Natural killer cell (primary cell): ENCODE measurements around the gene MAPK12. TPM values are rescaled to one million over a fixed set of nuclear protein-coding genes. Genes with fewer than 3 reads are reported as not detected.
"Not testable (repeated sequence)": the region's sequence is repeated elsewhere in the genome, so short reads cannot be mapped to it uniquely, and the experiment has no call there.

Source experiments
- ATAC-seq, 3 donors: fragments of 150-1000 bp in 2 of 3; fragments of 200-7000 bp in 1 of 3; cut with Tn5 transposase; 1 replicate in 1 of 3; 2 replicates in 2 of 3; pipeline ENCODE4 v1.10.0; 2021; ENCODE audit warnings: mild to moderate bottlenecking in 2 of 3, moderate library complexity in 2 of 3
- DNase-seq, 2 donors: peaks; one replicate each; pipeline versions ENCODE4 v3.0.0 to v3.0.0-alpha.2; 2013 to 2021; ENCODE audit warnings: mixed read lengths in 1 of 2
- H3K27ac ChIP-seq: one replicate; pipeline ENCODE4 v1.5.1; 2013; ENCODE audit warnings: mild to moderate bottlenecking, low read length
- H3K27me3 ChIP-seq: one replicate; pipeline ENCODE4 v1.6.1; 2013; ENCODE audit warnings: low read length; ENCODE audit not compliant: control insufficient read depth, insufficient read depth
- H3K36me3 ChIP-seq: one replicate; pipeline ENCODE4 v1.6.1; 2013; ENCODE audit warnings: low read length; ENCODE audit not compliant: control insufficient read depth, insufficient read depth
- H3K4me1 ChIP-seq: one replicate; pipeline ENCODE4 v1.6.1; 2013; ENCODE audit warnings: low read length; ENCODE audit not compliant: control insufficient read depth, insufficient read depth
- H3K4me3 ChIP-seq: one replicate; pipeline ENCODE4 v1.5.1; 2013; ENCODE audit warnings: low read length
- H3K9me3 ChIP-seq: one replicate; pipeline ENCODE4 v1.6.1; 2013; ENCODE audit warnings: low read length; ENCODE audit not compliant: control insufficient read depth, insufficient read depth
- H3K27ac Mint-ChIP-seq, 2 donors: one replicate each; pipeline ENCODE4 v1.8.0; 2022; ENCODE audit warnings: mild to moderate bottlenecking in 2 of 2, mixed read lengths in 2 of 2, moderate library complexity in 1 of 2
- H3K27me3 Mint-ChIP-seq, 2 donors: one replicate each; pipeline ENCODE4 v1.8.0; 2022; ENCODE audit warnings: low read depth in 2 of 2, mixed read lengths in 2 of 2
- H3K36me3 Mint-ChIP-seq: one replicate; pipeline ENCODE4 v1.8.0; 2022; ENCODE audit warnings: mixed read lengths
- H3K4me1 Mint-ChIP-seq, 2 donors: one replicate each; pipeline ENCODE4 v1.8.0; 2022; ENCODE audit warnings: mixed read lengths in 2 of 2
- H3K4me3 Mint-ChIP-seq: one replicate; pipeline ENCODE4 v1.8.0; 2022; ENCODE audit warnings: mild to moderate bottlenecking, moderate library complexity, mixed read lengths
- H3K9me3 Mint-ChIP-seq, 2 donors: one replicate each; pipeline ENCODE4 v1.8.0; 2022; ENCODE audit warnings: mixed read lengths in 2 of 2
- CTCF ChIP-seq: fragments of 200-600 bp; IDR thresholded peaks from one replicate; pipeline ENCODE4 v1.8.0; 2022; ENCODE audit warnings: antibody characterized with exemption
- WGBS: methylation state at CpG from one replicate; pipeline ENCODE4 v1.1.7; 2013; ENCODE audit warnings: missing lambda C conversion rate; ENCODE audit not compliant: insufficient coverage; 5-methylcytosine and 5-hydroxymethylcytosine counted together
- intact Hi-C: fragments of 100-400 bp; cut with micrococcal nuclease; formaldehyde crosslinking; loops from one replicate; pipeline ENCODE4 v1.14.2; 2022
- total RNA-seq, 4 donors: library from RNA; stranded (reverse); fragments of 120-200 nt in 1 of 4; gene quantifications; one replicate each; pipeline versions ENCODE4 v1.2.3 to v1.2.4, GENCODE V29; 2013 to 2022

The MAPK12 gene
- total RNA-seq, 3 donors from 2014 or later (not counting 1 experiment from before 2014, with no cell fraction given): 2.2 to 2.5 (median 2.4) TPM

- peaks cover 4 to 14% of the 10 kb centered on the region in 2 donors for H3K4me1 Mint-ChIP-seq
- 37% methylated on average over 4 of the region's 7 CpGs for WGBS
- DNase-seq: peak; percentile 37 to 75
- Histone ChIP-seq H3K27ac (no peak overlapping the region), H3K4me1 (peaks cover 26% of the 10 kb centered on the region), H3K4me3 (no peak overlapping the region), H3K36me3 (no peaks in the 10 kb centered on the region), H3K27me3 (peaks cover 6% of the 10 kb centered on the region), H3K9me3 (no peaks in the 10 kb centered on the region)
- H3K4me3 Mint-ChIP-seq: peak overlapping the region; percentile 52
- peak in 1 of 3 donors; percentile 50 for ATAC-seq
- intact Hi-C loops: loop anchor here (5.0 to 10.0 kb wide), 2 partner anchors 68 to 220 kb away; partner anchors contain the start of gene PPP6R2
- H3K27ac Mint-ChIP-seq: no peak overlapping the region
- no peaks in the 10 kb centered on the region for H3K36me3 Mint-ChIP-seq
- peak; percentile 36 for TF ChIP-seq CTCF
- no peaks in the 10 kb centered on the region for H3K9me3 Mint-ChIP-seq
- H3K27me3 Mint-ChIP-seq: peaks cover 6 to 7% of the 10 kb centered on the region in 2 donors
Measured at GRCh38 chr22:50274311-50274710, 12.8 kb upstream of the MAPK12 start.

- H3K27ac ChIP-seq, H3K36me3 Mint-ChIP-seq, H3K27me3 Mint-ChIP-seq, H3K36me3 ChIP-seq, H3K9me3 Mint-ChIP-seq, H3K27ac Mint-ChIP-seq, H3K4me3 ChIP-seq, DNase-seq, H3K9me3 ChIP-seq, H3K27me3 ChIP-seq, ATAC-seq: not testable (repeated sequence)
- Mint-ChIP-seq H3K4me3 (peak overlapping the region; percentile 52), H3K4me1 (peaks cover 4 to 16% of the 10 kb centered on the region in 2 donors)
- WGBS: 88% methylated on average over 9 of the region's 10 CpGs
- intact Hi-C loops: loop anchor here (5.0 to 10.0 kb wide), 2 partner anchors 69 to 221 kb away; partner anchors contain the start of gene PPP6R2
- H3K4me1 ChIP-seq: peaks cover 28% of the 10 kb centered on the region
Measured at GRCh38 chr22:50273781-50274180, 12.3 kb upstream of the MAPK12 start.

GRCh38 chr22:50273352-50273751, 11.9 kb upstream of the MAPK12 start:
- not testable (repeated sequence) for H3K9me3 Mint-ChIP-seq, H3K4me3 ChIP-seq, H3K27ac ChIP-seq, H3K27ac Mint-ChIP-seq, H3K36me3 Mint-ChIP-seq, H3K27me3 ChIP-seq, H3K27me3 Mint-ChIP-seq, H3K9me3 ChIP-seq, ATAC-seq, H3K36me3 ChIP-seq, H3K4me3 Mint-ChIP-seq, DNase-seq
- WGBS: 81% methylated on average over 6 of the region's 11 CpGs
- intact Hi-C loops: loop anchor here (5.0 to 10.0 kb wide), 2 partner anchors 69 to 221 kb away; partner anchors contain the start of gene PPP6R2
- peaks cover 4 to 16% of the 10 kb centered on the region in 2 donors for H3K4me1 Mint-ChIP-seq
- H3K4me1 ChIP-seq: peaks cover 28% of the 10 kb centered on the region

- DNase-seq (no peak), ATAC-seq (no peak)
- Mint-ChIP-seq H3K4me1 (peaks cover 4 to 16% of the 10 kb centered on the region in 2 donors), H3K27ac (no peak overlapping the region), H3K4me3 (no peak overlapping the region), H3K9me3 (no peaks in the 10 kb centered on the region), H3K27me3 (peaks cover 6 to 7% of the 10 kb centered on the region in 2 donors), H3K36me3 (no peaks in the 10 kb centered on the region)
- Histone ChIP-seq H3K4me3 (no peak overlapping the region), H3K4me1 (peaks cover 33% of the 10 kb centered on the region), H3K36me3 (no peaks in the 10 kb centered on the region), H3K9me3 (no peaks in the 10 kb centered on the region), H3K27me3 (peaks cover 6% of the 10 kb centered on the region), H3K27ac (no peak overlapping the region)
- WGBS: 55% methylated on average over 26 of the region's 26 CpGs
- intact Hi-C loops: loop anchor here (5.0 to 10.0 kb wide), 2 partner anchors 70 to 223 kb away; partner anchors contain the start of gene PPP6R2
- TF ChIP-seq CTCF: no peak
Measured at GRCh38 chr22:50272044-50272802, 10.7 kb upstream of the MAPK12 start.
